K562 (cell line): ENCODE results near the gene FBXW7. TPM values are rescaled to one million over a fixed set of nuclear protein-coding genes. Genes with fewer than 3 reads are reported as not detected.
A peak's percentile ranks its signal among the peaks of the same experiment; 100 is the strongest.

ENCODE experiments used
- ATAC-seq: fragments of 200-7000 bp; cut with Tn5 transposase; 3 replicates; pipeline ENCODE4 v1.9.1; 2020; ENCODE audit warnings: moderate library complexity
- BruUV-seq: library from RNA; stranded (reverse); fragments of 400-500 nt; replicated peaks from 2 replicates; lab custom pipeline; 2021; lab: Mats Ljungman, UMichigan
- CTCF ChIA-PET: fragments of 300-600 bp; formaldehyde crosslinking; extraction: SDS; loops from one replicate; lab custom pipeline; 2021; ENCODE audit warnings: low intra/inter-chr PET ratio; lab: Yijun Ruan, JAX
- POLR2A ChIA-PET: fragments of 300-600, 350-650 bp; sonication (Branson Sonifier 250); formaldehyde crosslinking; extraction: SDS; loops from one replicate; lab custom pipeline; 2021; ENCODE audit warnings: antibody characterized with exemption, inconsistent platforms; lab: Yijun Ruan, JAX
- DNase-seq, 4 experiments: peaks; one replicate each; pipeline versions ENCODE4 v3.0.0 to v3.0.0-alpha.2; 2011 to 2018; ENCODE audit warnings: low spot score in 3 of 4, mixed read lengths in 3 of 4; ENCODE audit errors: extremely low read depth in 1 of 4
- FAIRE-seq: peaks from 2 replicates; lab custom pipeline; 2011; peaks lifted over from hg19 to GRCh38; lab: Jason Lieb, UNC
- H2AFZ ChIP-seq: 2 replicates; pipeline ENCODE4 v1.6.0; 2011; ENCODE audit warnings: low read depth, low read length, control low read depth, inconsistent platforms
- H3K27ac ChIP-seq: fragments of 200-600 bp; 3 replicates; pipeline ENCODE4 v1.8.0; 2011; ENCODE audit warnings: low read depth, mild to moderate bottlenecking, control low read depth, inconsistent platforms, low read length, moderate library complexity, mixed read lengths; ENCODE audit errors: extremely low read depth
- H3K27me3 ChIP-seq, 2 experiments: fragments of 300-600 bp in 1 of 2; 2 replicates in 1 of 2; 3 replicates in 1 of 2; pipeline versions ENCODE4 v1.6.0 to v1.8.0; 2011; ENCODE audit warnings: inconsistent platforms in 2 of 2, low read length in 2 of 2, mild to moderate bottlenecking in 1 of 2, mixed read lengths in 1 of 2, moderate library complexity in 1 of 2; ENCODE audit not compliant: control insufficient read depth in 2 of 2, insufficient read depth in 2 of 2
- H3K36me3 ChIP-seq: fragments of 300-600 bp; 3 replicates; pipeline ENCODE4 v1.8.0; 2011; ENCODE audit warnings: mild to moderate bottlenecking, low read length, inconsistent platforms; ENCODE audit not compliant: control insufficient read depth, insufficient read depth
- H3K4me1 ChIP-seq, 2 experiments: fragments of 200-600 bp in 1 of 2; replicated peaks in 1 of 2; 2 replicates in 1 of 2; 3 replicates in 1 of 2; pipeline versions ENCODE4 v1.5.1 to v1.8.0; 2011; ENCODE audit warnings: inconsistent platforms in 2 of 2, low read length in 2 of 2, mild to moderate bottlenecking in 1 of 2, mixed read lengths in 1 of 2, moderate library complexity in 1 of 2; ENCODE audit not compliant: control insufficient read depth in 2 of 2, insufficient read depth in 2 of 2
- H3K4me2 ChIP-seq: 2 replicates; pipeline ENCODE4 v1.6.1; 2011; ENCODE audit warnings: low read length, control low read depth, inconsistent platforms, mixed read lengths; ENCODE audit not compliant: insufficient read depth
- H3K4me3 ChIP-seq: fragments of 200-600 bp; sonication (generic), shearing (Covaris generic); 2 replicates; pipeline ENCODE4 v1.5.1; 2016; ENCODE audit warnings: control low read depth, inconsistent platforms
- H3K79me2 ChIP-seq: fragments of 200-600 bp; 3 replicates; pipeline ENCODE4 v1.8.0; 2011; ENCODE audit warnings: low read length, inconsistent platforms; ENCODE audit not compliant: control insufficient read depth, insufficient read depth
- H3K9ac ChIP-seq, 2 experiments: 2 replicates each; pipeline versions ENCODE4 v1.6.0 to v1.6.1; 2011; ENCODE audit warnings: low read depth in 2 of 2, low read length in 2 of 2, control low read depth in 1 of 2, inconsistent platforms in 1 of 2, mild to moderate bottlenecking in 1 of 2, mixed read lengths in 1 of 2; ENCODE audit not compliant: insufficient read depth in 1 of 2
- H3K9me1 ChIP-seq: one replicate; pipeline ENCODE4 v1.6.0; 2011; ENCODE audit warnings: inconsistent platforms, mild to moderate bottlenecking, low read length, moderate library complexity; ENCODE audit not compliant: control insufficient read depth, insufficient read depth
- H3K9me3 ChIP-seq: replicated peaks from 2 replicates; pipeline ENCODE4 v1.5.1; 2011; ENCODE audit warnings: low read depth, low read length, inconsistent platforms; ENCODE audit not compliant: control insufficient read depth, insufficient read depth
- H4K20me1 ChIP-seq: replicated peaks from 2 replicates; pipeline ENCODE4 v1.6.1; 2011; ENCODE audit warnings: low read length, inconsistent platforms, mixed read lengths; ENCODE audit not compliant: control insufficient read depth, insufficient read depth
- BHLHE40 ChIP-seq: IDR thresholded peaks from 2 replicates; pipeline ENCODE4 v1.6.1; 2011; ENCODE audit warnings: low read length, improper control_type of control experiment
- CBFA2T2 ChIP-seq: fragments of 450-650 bp; conservative IDR thresholded peaks from 2 replicates; pipeline ENCODE4 v1.6.1; 2017; ENCODE audit warnings: mild to moderate bottlenecking
- COPS2 ChIP-seq: fragments of 450-650 bp; conservative IDR thresholded peaks from 2 replicates; pipeline ENCODE4 v1.6.1; 2016; ENCODE audit warnings: mild to moderate bottlenecking, moderate library complexity
- ESRRA ChIP-seq: fragments of 450-650 bp; IDR thresholded peaks from 2 replicates; pipeline ENCODE4 v1.6.1; 2014; ENCODE audit warnings: low read depth, mild to moderate bottlenecking, moderate library complexity, borderline replicate concordance
- FOSL1 ChIP-seq: fragments of 200-800 bp; sonication (Bioruptor generic); conservative IDR thresholded peaks from 2 replicates; pipeline ENCODE4 v1.6.1; 2016; ENCODE audit warnings: missing genetic modification characterization, missing compliant biosample characterization
- GATA2 ChIP-seq: sonication (generic); formaldehyde crosslinking; IDR thresholded peaks from 2 replicates; pipeline ENCODE4 v1.4.0; 2020; ENCODE audit warnings: mild to moderate bottlenecking, missing genetic modification reagents
- NFXL1 ChIP-seq: fragments of 450-650 bp; formaldehyde crosslinking; IDR thresholded peaks from 2 replicates; pipeline ENCODE4 v1.4.0; 2021; ENCODE audit warnings: mild to moderate bottlenecking
- POU5F1 ChIP-seq: fragments of 150-350 bp; IDR thresholded peaks from 2 replicates; pipeline ENCODE4 v1.6.1; 2014; ENCODE audit warnings: borderline replicate concordance, low read length, low read depth, mild to moderate bottlenecking; ENCODE audit not compliant: partially characterized antibody
- ZNF140 ChIP-seq: fragments of 250-450 bp; sonication (Bioruptor Pico); IDR thresholded peaks from 2 replicates; pipeline ENCODE4 v1.8.0; 2021; ENCODE audit warnings: moderate library complexity, mild to moderate bottlenecking, inconsistent platforms
- whole genome bisulfite sequencing: fragments of 100-300 bp; shearing (Covaris generic); methylation state at CpG from one replicate; pipeline ENCODE4 v1.1.6; 2016; ENCODE audit warnings: low coverage, mixed read lengths; ENCODE audit not compliant: insufficient coverage; ENCODE audit errors: missing lambda C conversion rate; 5-methylcytosine and 5-hydroxymethylcytosine counted together
- in situ Hi-C: fragments of 300-500 bp; cut with MboI; formaldehyde crosslinking; loops from 4 replicates; pipeline ENCODE4 v1.15.0; 2018; ENCODE audit warnings: inconsistent platforms, mixed read lengths
- intact Hi-C: fragments of 100-400 bp; cut with micrococcal nuclease; formaldehyde crosslinking; loops from 2 replicates; pipeline ENCODE4 v1.14.2; 2022
- polyA plus RNA-seq, 8 experiments: library from polyadenylated mRNA; depleted of rRNA in 4 of 8; stranded (reverse) in 5 of 8; unstranded in 3 of 8; fragments of >200 nt; fragmentation: Nextera tagmentation in 2 of 8; fragmentation: Illumina TruSeq in 1 of 8; extraction: Ambion mirVana in 2 of 8; extraction: Trizol in 1 of 8; gene quantifications; 2 replicates each; pipeline versions ENCODE4 v1.2.1 to v1.2.3, GENCODE V29; 2011 to 2014; ENCODE audit warnings: inconsistent platforms in 1 of 8, missing spikeins in 1 of 8
- total RNA-seq, 7 experiments: library from RNA; depleted of rRNA in 6 of 7; stranded (reverse); fragments of >200 nt in 6 of 7; fragmentation: Illumina TruSeq in 2 of 7; extraction: Trizol in 2 of 7; gene quantifications; 2 replicates each; pipeline versions ENCODE4 v1.2.1 to v1.2.3, GENCODE V29; 2011 to 2021; ENCODE audit warnings: low replicate concordance in 1 of 7
- TF ChIP-seq, protein P1 (sequence below): sonication (generic); formaldehyde crosslinking; IDR thresholded peaks from 2 replicates; pipeline ENCODE4 v1.8.0; 2022; ENCODE audit warnings: mild to moderate bottlenecking, missing genetic modification reagents

The FBXW7 gene
- total and polyA plus RNA-seq, 9 of the 15 experiments (the other 6 are each of a cell fraction or from before 2014, with no cell fraction given) = 6.8 to 44.2 (median 16.4) TPM

DNA sequence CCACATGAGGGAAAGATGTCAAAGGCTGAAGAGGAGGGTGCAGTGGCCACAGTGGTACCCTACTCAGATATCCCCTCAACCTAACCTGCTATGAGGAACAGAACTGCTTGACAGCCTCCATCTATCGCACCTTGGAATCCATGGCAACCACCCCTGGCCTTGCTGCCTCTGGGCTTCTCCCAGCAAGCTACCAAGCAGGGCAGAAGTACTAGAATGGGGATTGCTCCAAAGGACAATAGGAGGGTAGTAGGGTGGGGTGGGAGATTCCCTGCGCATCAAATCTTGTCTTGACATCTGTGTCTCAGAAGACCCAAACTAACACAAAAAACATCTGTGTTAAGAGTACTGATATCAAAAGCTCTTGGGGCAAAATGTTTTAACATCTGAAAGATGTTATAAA lies 118.2 kb downstream of the FBXW7 start:
- WGBS = 78% methylated on average over 2 of the region's 2 CpGs
- CTCF ChIA-PET = no interaction called here
- no peak for ATAC-seq
- H3K9ac ChIP-seq = no peak overlapping the region
- H3K4me1 ChIP-seq = no peaks in the 10 kb centered on the region
- H3K9me1 ChIP-seq = no peaks in the 10 kb centered on the region
- no peak overlapping the region for H3K4me2 ChIP-seq
- POLR2A ChIA-PET = no interaction called here
- no peak overlapping the region for H3K27ac ChIP-seq
- H2AFZ ChIP-seq = no peak overlapping the region
- H3K79me2 ChIP-seq = no peaks in the 10 kb centered on the region
- no peak for DNase-seq
- no peaks in the 10 kb centered on the region for H3K9me3 ChIP-seq
- in situ Hi-C loops = no loop called here
- no peaks in the 10 kb centered on the region for H3K27me3 ChIP-seq
- no peaks in the 10 kb centered on the region for H4K20me1 ChIP-seq
- H3K36me3 ChIP-seq = no peaks in the 10 kb centered on the region; the same call in 2 of the 3 replicates
- H3K4me3 ChIP-seq = no peak overlapping the region
- intact Hi-C loops = no loop called here
- TF ChIP-seq COPS2 = no peak
- TF ChIP-seq BHLHE40 = no peak
- no peak for TF ChIP-seq NFXL1 (CRISPR knock-in tag)
- no peak for TF ChIP-seq ZNF140 (CRISPR knock-in tag)
- no peak for TF ChIP-seq POU5F1
- TF ChIP-seq, all 486 proteins: peak for 0
- FAIRE-seq = no peak
- no TSS peak for BruUV-seq

DNA sequence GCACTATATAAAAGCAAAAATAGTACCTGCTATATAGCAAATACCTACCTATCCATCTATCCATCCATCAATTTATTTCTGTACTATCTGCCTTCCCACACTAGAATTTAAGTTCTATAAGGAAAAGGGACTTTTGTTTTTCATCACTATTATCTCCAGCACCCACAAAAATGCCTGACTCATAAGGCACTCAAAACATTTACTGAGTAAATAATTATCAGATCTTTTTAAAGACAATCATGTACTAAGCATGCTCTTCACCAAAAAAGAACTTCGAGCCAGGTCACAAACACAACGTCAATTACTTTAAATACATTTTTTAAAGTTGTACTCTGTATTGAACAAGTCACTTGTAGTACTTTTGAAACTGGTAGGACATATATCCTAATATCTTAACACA lies 119.9 kb downstream of the FBXW7 start:
- CTCF ChIA-PET = no interaction called here
- H3K27ac ChIP-seq = no peak overlapping the region
- WGBS = 17% methylated on average over 2 of the region's 2 CpGs
- POLR2A ChIA-PET = no interaction called here
- H3K4me3 ChIP-seq = no peak overlapping the region
- H2AFZ ChIP-seq = no peak overlapping the region
- no peaks in the 10 kb centered on the region; the same call in 2 of the 3 replicates for H3K79me2 ChIP-seq
- in situ Hi-C loops (no loop called here), intact Hi-C loops (no loop called here)
- FAIRE-seq = no peak
- H3K27me3 ChIP-seq = no peaks in the 10 kb centered on the region
- DNase-seq = no peak
- H3K9me3 ChIP-seq = no peaks in the 10 kb centered on the region
- H3K36me3 ChIP-seq = peaks cover 5% of the 10 kb centered on the region; the same call in 2 of the 3 replicates
- no peak for ATAC-seq
- H3K9ac ChIP-seq = no peak overlapping the region
- H3K4me1 ChIP-seq = no peaks in the 10 kb centered on the region
- H3K4me2 ChIP-seq = no peak overlapping the region
- TF ChIP-seq, protein P1, sequence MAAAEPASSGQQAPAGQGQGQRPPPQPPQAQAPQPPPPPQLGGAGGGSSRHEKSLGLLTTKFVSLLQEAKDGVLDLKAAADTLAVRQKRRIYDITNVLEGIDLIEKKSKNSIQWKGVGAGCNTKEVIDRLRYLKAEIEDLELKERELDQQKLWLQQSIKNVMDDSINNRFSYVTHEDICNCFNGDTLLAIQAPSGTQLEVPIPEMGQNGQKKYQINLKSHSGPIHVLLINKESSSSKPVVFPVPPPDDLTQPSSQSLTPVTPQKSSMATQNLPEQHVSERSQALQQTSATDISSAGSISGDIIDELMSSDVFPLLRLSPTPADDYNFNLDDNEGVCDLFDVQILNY = no peak
- no peak for TF ChIP-seq ESRRA
- TF ChIP-seq GATA2 (CRISPR knock-in tag) = no peak
- no peak for TF ChIP-seq CBFA2T2
- TF ChIP-seq FOSL1 (tag) = peak; percentile 65; the same call in 1 of the 2 replicates
- no peaks in the 10 kb centered on the region for H4K20me1 ChIP-seq
- BruUV-seq = no TSS peak
- no peaks in the 10 kb centered on the region for H3K9me1 ChIP-seq
